Lung microvascular endothelial cell (primary cell): Measurements from ENCODE around the gene HOTAIR. TPM values are rescaled to one million over a fixed set of nuclear protein-coding genes. Genes with fewer than 3 reads are reported as not detected.

ENCODE experiments used
- DNase-seq, 2 donors: peaks; one replicate each; pipeline versions ENCODE4 v3.0.0 to v3.0.0-alpha.2; 2010; ENCODE audit warnings: low read depth in 2 of 2
- total RNA-seq: library from RNA; depleted of rRNA; stranded (reverse); fragments of >200 nt; gene quantifications from 2 replicates; pipeline ENCODE4 v1.2.1, GENCODE V29; 2014

Gene HOTAIR
- total RNA-seq: not detected in 2 replicates

GRCh38 chr12:53974084-53975063 is at the start of gene HOTAIR:
HOTAIR (minus strand) TSS chr12:53974954.
- DNase-seq: no peak

DNA sequence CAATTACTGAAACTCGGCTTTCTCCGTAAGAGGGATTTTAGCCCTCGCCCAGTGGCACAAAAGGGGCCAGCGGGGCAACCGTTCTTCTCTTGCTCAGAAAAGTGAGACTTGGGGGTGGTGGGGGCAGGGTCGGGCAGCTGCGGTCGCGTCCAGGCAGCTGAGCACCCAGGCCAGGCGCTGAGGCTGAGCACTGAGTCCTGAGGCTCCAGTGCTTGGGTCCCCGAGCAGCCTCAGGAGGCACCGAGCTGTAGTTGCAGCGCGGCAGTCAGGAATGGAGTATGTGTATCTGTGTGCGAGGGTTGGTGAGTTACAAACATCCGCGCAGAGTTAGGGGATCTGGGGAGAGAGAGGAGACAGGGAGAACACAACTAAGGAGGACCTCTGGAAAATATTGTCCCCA is 49.4 kb upstream of the HOTAIR start:
- no peak for DNase-seq

DNA sequence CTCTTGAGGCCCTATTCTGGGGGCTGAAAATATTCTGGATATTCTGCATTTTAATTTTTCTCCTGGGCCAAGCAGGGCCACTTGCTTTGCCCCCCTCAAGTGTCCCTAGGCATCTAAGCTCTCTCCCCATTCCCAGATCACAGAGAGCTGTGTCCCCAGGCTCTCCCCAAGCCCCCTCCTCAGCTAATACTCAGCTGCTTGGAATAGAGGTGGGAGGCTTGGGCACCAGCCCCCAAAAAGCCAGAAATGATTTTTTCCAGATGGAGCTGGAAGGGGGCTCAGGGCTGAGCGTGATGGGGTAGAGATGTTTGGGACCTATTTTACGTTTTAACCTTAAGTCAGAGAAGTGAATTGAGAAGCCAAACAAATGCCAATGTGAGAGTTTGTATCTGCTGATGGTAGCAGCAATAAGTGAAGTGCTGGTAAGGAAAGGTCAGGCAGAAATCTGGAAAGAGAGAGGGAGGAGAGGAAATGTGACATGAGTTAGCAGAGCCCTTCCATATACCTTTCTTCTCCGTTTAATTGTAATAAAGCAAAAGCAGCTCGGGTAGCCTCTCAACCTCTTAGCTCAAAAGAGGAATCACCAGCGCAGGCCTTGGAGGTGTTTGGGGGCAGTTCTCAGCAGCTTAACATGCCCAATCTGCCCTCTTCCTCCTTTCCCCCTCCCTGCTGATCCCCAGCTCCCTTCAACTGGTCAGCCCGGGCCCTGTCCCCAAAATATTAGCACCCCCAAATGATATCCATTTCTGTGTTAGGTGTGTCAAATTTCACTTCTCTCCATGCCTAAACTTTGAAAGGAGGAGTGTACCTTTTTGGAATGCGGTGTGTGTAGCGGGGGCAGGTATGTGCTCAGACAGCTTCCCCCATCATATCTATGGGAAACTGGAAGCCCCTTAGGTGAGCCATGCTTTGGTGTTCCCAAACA is 48.5 kb upstream of the HOTAIR start:
- no peak for DNase-seq

- DNase-seq: no peak
Measured at GRCh38 chr12:54021432-54022013, 46.8 kb upstream of the HOTAIR start.

DNA sequence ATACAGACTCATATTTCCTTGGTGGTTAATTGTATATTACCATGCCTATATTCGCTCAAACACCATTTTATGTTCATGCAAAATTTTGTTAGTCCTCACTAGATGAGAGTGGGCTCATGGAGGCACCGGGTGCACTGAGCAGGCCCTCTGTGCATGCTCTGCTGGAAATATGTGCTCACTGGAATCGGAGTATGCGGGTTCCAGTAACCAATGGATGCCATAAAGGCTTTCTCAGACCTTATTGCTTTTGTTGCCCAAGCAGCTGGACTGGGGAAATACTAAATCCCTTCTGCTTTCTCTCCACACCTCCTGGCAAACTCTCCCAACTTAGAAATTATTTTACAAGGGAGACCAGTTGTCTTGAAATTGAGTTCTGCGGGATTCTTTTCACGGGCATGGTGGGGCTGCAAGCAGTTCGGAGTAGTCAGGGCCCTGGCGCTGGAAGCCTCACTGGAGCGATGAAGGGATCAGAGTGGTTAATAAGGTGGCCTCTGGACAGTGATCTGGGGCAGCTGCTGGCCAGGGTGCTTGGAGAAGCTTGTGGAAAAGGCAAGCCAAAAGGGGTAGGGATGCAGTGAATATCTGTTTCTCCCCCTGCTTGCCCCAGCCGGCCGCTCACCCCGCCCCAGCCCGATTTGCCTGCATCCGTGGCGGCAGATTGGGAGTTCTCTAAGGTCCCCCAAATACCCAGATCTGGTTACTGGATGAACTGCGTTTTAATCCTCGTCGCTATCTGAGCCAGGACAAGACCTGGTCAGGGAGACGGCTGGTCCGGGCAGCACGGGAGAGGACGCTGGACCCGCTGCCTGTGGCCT is 46.0 kb upstream of the HOTAIR start:
- no peak for DNase-seq

DNA sequence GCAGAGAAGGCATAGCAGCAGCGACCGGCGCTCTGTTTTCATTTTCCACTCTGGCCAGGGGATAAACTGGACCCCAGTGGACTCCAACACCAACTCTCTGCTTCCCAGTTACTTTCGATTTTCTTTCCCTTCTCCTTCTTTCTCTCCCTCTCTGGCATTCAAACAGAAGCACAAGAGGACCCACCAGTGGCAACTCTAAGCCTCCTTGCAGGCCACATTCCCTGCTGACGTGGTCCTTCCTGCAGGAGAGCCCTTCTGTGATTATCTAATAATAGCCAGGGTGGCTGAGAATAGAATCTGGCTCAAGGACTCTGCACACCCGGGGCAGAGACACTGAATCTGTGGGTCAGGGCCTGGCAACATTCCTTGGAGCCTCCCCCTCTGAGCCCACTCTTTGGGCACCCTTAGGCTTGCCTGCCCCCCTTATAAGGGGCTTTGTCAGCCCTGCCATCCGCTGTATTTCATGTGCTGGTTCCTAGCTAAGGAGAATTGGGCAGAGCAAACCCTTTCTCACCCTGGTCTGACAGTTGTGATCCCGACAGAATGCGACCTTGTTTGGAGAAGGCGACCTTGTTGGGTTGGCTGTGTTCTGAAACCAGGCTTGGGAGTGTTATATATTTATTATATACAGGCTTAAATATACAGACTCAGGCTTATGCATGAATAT is 45.3 kb upstream of the HOTAIR start:
- DNase-seq: no peak

GRCh38 chr12:54019091-54019811 is 44.5 kb upstream of the HOTAIR start:
- DNase-seq: no peak

- DNase-seq: no peak
Measured at GRCh38 chr12:54018468-54018984, 43.8 kb upstream of the HOTAIR start.

GRCh38 chr12:54017878-54018467 is 43.2 kb upstream of the HOTAIR start:
- peak; percentile 27 to 31 for DNase-seq

DNA sequence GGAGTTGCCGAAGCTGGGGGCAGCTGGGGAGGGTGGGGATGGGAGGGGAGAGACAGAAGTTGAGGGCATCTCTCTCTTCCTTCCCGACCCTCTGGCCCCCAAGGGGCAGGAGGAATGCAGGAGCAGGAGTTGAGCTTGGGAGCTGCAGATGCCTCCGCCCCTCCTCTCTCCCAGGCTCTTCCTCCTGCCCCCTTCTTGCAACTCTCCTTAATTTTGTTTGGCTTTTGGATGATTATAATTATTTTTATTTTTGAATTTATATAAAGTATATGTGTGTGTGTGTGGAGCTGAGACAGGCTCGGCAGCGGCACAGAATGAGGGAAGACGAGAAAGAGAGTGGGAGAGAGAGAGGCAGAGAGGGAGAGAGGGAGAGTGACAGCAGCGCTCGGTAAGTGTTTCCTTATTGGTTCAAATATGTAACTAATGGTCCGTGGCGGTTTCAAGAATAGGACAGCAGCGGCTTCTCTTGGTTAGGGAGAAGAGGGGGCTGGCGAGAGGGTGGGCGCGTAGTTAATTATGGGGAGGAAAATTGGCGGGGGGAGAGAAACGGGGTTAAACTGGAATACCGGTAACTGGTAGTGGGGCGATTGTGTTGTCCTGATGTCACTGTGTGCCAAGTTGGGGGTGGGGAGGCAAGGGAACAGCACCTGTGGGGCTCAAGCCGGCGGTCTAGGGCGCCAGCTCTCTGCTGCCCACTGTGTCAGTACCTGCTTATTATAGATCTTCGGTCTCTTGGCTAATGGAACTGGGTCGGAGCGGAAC is 42.5 kb upstream of the HOTAIR start:
- no peak for DNase-seq

- no peak for DNase-seq
Measured at GRCh38 chr12:54016478-54016964, 41.8 kb upstream of the HOTAIR start.

DNA sequence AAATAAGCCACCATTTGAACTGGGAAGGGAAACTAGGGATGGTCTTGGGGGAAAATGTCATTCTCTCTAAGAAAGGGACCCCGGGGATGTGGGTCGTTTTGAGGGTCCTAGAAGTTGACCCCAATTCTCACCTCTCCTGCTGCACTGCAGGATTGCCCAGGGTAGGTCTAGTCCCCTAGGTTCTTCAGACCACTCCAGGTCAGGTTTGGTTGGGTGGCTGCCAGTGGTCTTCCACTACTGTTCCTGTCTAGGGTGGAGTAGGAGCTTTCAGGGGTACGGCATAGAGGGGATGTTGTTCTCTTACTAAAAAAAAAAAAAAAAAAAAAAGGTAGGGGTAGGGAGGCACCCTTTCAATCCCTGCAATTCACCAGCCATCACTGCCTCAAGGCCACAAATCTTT is 41.3 kb upstream of the HOTAIR start:
- DNase-seq: no peak

- DNase-seq: no peak
Measured at GRCh38 chr12:54015018-54015931, 40.5 kb upstream of the HOTAIR start.

- DNase-seq: no peak
Measured at GRCh38 chr12:54014377-54015017, 39.7 kb upstream of the HOTAIR start.

DNA sequence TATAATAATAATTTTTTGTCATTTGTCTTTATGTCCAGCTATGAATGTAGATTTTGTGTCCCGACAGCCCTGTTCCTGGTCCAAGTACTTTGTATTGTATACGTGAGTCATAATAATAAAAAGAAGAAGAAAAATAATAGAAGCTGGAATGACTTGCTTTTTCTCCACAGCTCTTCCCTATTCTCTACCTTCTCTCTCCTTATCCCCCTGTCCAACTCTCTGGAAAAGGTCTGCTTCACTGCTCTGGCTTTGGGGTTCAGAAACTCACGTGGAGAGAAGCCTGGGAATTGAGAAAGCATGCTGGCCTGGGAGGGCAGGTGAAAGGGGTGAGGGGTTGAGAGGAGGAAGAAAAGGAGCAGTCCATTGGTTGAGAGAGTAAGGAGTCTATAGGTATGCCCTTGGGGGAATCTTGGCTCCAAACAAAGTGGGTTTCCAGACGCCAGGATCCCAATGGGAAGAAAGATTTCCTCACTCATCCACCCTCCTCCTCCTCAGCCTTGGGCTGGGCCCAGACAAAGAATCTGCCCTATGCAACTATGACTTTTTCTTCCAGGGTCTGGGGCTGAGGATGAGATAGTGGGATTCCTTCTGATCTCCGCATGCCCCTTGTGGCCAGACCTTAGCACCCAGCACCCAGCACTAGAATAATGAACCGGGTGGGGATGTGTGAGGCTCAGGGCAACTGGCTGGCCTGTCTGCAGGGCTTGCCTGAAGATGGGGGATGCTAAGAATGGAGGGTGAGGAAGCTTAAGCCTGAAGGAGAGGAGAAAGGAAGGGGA is 38.1 kb upstream of the HOTAIR start:
- DNase-seq: no peak
